ENCODE results near the gene TSPEAR. TPM values are rescaled to one million over a fixed set of nuclear protein-coding genes. Genes with fewer than 3 reads are reported as not detected.
"Not testable (repeated sequence)": the region's sequence is repeated elsewhere in the genome, so short reads cannot be mapped to it uniquely, and the experiment has no call there.

Gene TSPEAR
- total RNA-seq, 1 experiment from 2014 or later: not detected

DNA sequence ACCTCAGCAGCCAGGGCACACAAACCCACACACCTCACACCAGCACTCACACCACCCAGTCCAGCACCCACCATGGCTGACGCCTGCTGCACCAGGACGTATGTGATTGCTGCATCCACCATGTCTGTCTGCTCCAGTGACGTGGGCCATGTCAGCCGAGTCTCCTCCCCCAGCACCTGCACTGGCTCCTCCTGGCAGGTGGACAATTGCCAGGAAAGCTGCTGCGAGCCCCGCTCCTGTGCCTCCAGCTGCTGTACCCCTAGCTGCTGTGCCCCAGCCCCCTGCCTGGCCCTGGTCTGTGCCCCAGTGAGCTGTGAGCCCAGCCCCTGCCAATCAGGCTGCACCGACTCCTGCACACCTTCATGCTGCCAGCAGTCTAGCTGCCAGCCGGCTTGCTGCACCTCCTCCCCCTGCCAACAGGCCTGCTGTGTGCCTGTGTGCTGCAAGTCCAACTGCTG lies 99.3 kb downstream of the TSPEAR start, which contains the start of gene KRTAP10-8:
Gene KRTAP10-8 (plus strand): TSS at position 51 of the 458 bp plus-strand sequence. CDS start 22 bp downstream, at position 73.
- BruUV-seq (replicated peaks): no TSS peak
- H3K27me3 Mint-ChIP-seq (ENCODE audit: unreplicated experiment): peaks cover 41% of the 10 kb centered on the region
- no peak within 1 kb of the TSS for H3K4me3 Mint-ChIP-seq (ENCODE audit: low read depth, unreplicated experiment)
- H3K36me3 Mint-ChIP-seq (ENCODE audit: insufficient read depth, unreplicated experiment): no peaks in the 10 kb centered on the region
- intact Hi-C loops (cut with micrococcal nuclease; ENCODE audit: unreplicated experiment): no loop called here
- CTCF ChIA-PET: no interaction called here
- no peak for DNase-seq
- no peak within 1 kb of the TSS for H3K27ac Mint-ChIP-seq (ENCODE audit: unreplicated experiment)
- TF ChIP-seq, protein P1, sequence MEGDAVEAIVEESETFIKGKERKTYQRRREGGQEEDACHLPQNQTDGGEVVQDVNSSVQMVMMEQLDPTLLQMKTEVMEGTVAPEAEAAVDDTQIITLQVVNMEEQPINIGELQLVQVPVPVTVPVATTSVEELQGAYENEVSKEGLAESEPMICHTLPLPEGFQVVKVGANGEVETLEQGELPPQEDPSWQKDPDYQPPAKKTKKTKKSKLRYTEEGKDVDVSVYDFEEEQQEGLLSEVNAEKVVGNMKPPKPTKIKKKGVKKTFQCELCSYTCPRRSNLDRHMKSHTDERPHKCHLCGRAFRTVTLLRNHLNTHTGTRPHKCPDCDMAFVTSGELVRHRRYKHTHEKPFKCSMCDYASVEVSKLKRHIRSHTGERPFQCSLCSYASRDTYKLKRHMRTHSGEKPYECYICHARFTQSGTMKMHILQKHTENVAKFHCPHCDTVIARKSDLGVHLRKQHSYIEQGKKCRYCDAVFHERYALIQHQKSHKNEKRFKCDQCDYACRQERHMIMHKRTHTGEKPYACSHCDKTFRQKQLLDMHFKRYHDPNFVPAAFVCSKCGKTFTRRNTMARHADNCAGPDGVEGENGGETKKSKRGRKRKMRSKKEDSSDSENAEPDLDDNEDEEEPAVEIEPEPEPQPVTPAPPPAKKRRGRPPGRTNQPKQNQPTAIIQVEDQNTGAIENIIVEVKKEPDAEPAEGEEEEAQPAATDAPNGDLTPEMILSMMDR (IDR thresholded peaks at IDR 0.05; ENCODE audit: unreplicated experiment): no peak
- H3K9me3 Mint-ChIP-seq (ENCODE audit: low read depth, unreplicated experiment): peaks cover 10% of the 10 kb centered on the region
- no peaks in the 10 kb centered on the region for H3K4me1 Mint-ChIP-seq (ENCODE audit: low read depth, unreplicated experiment)

DNA sequence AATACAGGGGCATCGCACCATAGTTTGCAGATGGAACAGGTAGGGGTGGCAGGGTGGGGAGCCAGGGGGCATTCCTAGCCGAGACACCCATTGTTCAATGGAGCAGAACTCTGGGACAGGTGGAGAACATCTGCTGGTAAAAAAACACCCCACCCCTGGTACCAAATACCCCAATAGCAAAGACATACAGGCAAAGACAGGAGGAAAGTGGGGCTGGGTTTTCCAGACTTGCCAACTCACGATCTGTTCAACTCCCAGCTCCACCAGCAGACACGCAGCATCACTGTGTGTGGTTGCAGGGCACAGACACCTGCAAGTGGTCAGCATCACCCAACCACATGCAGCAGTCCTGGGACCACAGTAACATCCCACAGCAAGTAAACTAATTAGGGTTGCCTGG lies 99.8 kb downstream of the TSPEAR start:
- TF ChIP-seq, protein P1 (IDR thresholded peaks at IDR 0.05; ENCODE audit: unreplicated experiment): no peak

DNA sequence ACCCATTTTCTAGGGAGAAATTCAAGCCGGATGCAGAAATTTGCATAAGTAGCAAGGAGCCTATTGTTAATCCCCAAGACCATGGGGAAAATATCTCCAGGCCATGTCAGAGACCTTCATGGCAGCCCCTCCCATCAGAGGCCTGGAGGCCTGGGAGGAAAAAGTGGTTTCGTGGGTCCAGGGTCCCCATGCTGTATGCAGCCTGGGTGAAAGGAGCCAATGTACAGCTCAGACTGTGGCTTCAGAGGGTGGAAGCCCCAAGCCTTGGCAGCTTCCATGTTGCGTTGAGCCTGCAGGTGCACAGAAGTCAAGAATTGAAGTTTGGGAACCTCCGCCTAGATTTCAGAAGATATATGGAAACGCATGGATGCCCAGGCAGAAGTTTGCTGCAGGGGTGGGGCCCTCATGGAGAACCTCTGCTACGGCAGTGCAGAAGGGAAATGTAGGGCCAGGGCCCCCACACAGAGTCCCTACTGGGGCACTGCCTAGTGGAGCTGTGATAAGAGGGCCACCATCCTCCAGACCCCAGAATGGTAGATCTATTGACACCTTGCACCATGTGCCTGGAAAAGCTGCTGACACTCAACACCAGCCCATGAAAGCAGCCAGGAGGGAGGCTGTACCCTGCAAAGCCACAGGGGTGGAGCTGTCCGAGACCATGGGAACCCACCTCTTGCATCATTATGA lies 101.1 kb downstream of the TSPEAR start:
- H3K4me1 Mint-ChIP-seq (ENCODE audit: low read depth, unreplicated experiment); intact Hi-C loops (cut with micrococcal nuclease; ENCODE audit: unreplicated experiment); H3K27ac Mint-ChIP-seq (ENCODE audit: unreplicated experiment); H3K4me3 Mint-ChIP-seq (ENCODE audit: low read depth, unreplicated experiment); CTCF ChIA-PET; BruUV-seq (replicated peaks); DNase-seq; H3K36me3 Mint-ChIP-seq (ENCODE audit: insufficient read depth, unreplicated experiment): not testable (repeated sequence)
- Mint-ChIP-seq H3K9me3 (ENCODE audit: low read depth, unreplicated experiment) (peaks cover 10% of the 10 kb centered on the region), H3K27me3 (ENCODE audit: unreplicated experiment) (peaks cover 43% of the 10 kb centered on the region)

More for the DNA sequence above, 99.8 kb downstream of the TSPEAR start:
- H3K9me3 Mint-ChIP-seq (ENCODE audit: low read depth, unreplicated experiment): peaks cover 10% of the 10 kb centered on the region
- no peak overlapping the region for H3K27ac Mint-ChIP-seq (ENCODE audit: unreplicated experiment)
- BruUV-seq (replicated peaks): no TSS peak
- DNase-seq: no peak
- H3K4me3 Mint-ChIP-seq (ENCODE audit: low read depth, unreplicated experiment): no peak overlapping the region
- no peaks in the 10 kb centered on the region for H3K36me3 Mint-ChIP-seq (ENCODE audit: insufficient read depth, unreplicated experiment)
- H3K27me3 Mint-ChIP-seq (ENCODE audit: unreplicated experiment): peaks cover 41% of the 10 kb centered on the region
- no peaks in the 10 kb centered on the region for H3K4me1 Mint-ChIP-seq (ENCODE audit: low read depth, unreplicated experiment)
- CTCF ChIA-PET: no interaction called here
- intact Hi-C loops (cut with micrococcal nuclease; ENCODE audit: unreplicated experiment): no loop called here

DNA sequence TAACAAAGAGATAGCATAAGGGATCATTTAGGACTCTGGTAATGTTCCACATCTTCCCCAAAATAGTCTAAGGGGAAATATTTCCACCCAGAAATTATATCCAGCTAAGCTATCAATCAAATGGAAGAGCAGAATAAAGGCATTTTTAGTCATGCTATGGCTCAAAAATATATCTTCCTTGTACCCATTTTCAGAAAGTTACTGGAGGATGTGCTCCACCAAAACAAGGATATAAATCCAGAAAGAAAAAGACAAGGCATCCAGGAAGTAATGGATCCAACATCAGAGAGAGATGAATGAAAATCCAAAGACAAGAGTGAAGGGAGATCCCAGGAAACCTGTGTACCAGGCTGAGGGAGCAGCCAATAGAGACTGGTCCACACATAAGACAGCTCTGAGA lies 102.2 kb downstream of the TSPEAR start:
- H3K27ac Mint-ChIP-seq (ENCODE audit: unreplicated experiment): no peak overlapping the region
- TF ChIP-seq, protein P1 (IDR thresholded peaks at IDR 0.05; ENCODE audit: unreplicated experiment): no peak
- CTCF ChIA-PET: no interaction called here
- BruUV-seq (replicated peaks): no TSS peak
- H3K9me3 Mint-ChIP-seq (ENCODE audit: low read depth, unreplicated experiment): peaks cover 10% of the 10 kb centered on the region
- intact Hi-C loops (cut with micrococcal nuclease; ENCODE audit: unreplicated experiment): no loop called here
- peaks cover 54% of the 10 kb centered on the region for H3K27me3 Mint-ChIP-seq (ENCODE audit: unreplicated experiment)
- no peaks in the 10 kb centered on the region for H3K36me3 Mint-ChIP-seq (ENCODE audit: insufficient read depth, unreplicated experiment)
- H3K4me1 Mint-ChIP-seq (ENCODE audit: low read depth, unreplicated experiment): no peaks in the 10 kb centered on the region
- no peak overlapping the region for H3K4me3 Mint-ChIP-seq (ENCODE audit: low read depth, unreplicated experiment)
- DNase-seq: no peak

DNA sequence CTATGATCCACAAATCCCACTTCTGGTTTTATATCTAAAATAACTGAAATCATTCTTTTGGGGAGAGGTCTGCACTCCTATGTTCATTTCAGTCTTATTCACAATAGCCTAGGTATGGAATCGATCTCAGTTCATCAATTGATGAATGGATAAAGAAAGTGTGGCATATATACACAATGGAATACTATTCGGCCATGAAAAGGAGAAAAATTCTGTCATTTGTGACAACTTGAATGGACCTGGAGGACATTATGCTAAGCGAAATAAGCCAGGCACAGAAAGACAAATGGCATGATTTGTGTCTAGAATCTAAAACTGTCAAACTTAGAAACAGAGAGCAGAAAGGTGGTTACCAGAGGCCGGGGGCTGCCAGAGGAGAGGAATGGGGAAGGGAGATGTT lies 104.9 kb downstream of the TSPEAR start:
- H3K4me3 Mint-ChIP-seq (ENCODE audit: low read depth, unreplicated experiment): no peak overlapping the region
- no peak overlapping the region for H3K27ac Mint-ChIP-seq (ENCODE audit: unreplicated experiment)
- H3K9me3 Mint-ChIP-seq (ENCODE audit: low read depth, unreplicated experiment): peaks cover 7% of the 10 kb centered on the region
- H3K27me3 Mint-ChIP-seq (ENCODE audit: unreplicated experiment): peaks cover 47% of the 10 kb centered on the region
- CTCF ChIA-PET: no interaction called here
- no peaks in the 10 kb centered on the region for H3K4me1 Mint-ChIP-seq (ENCODE audit: low read depth, unreplicated experiment)
- intact Hi-C loops (cut with micrococcal nuclease; ENCODE audit: unreplicated experiment): no loop called here
- TF ChIP-seq, protein P1 (IDR thresholded peaks at IDR 0.05; ENCODE audit: unreplicated experiment): no peak
- DNase-seq: no peak
- no TSS peak for BruUV-seq (replicated peaks)
- no peaks in the 10 kb centered on the region for H3K36me3 Mint-ChIP-seq (ENCODE audit: insufficient read depth, unreplicated experiment)

All from Calu3 (cell line).